ENCODE measurements around the gene RNU4-1.
"Not testable (repeated sequence)": the region's sequence is repeated elsewhere in the genome, so short reads cannot be mapped to it uniquely, and the experiment has no call there.

The RNU4-1 gene

GRCh38 chr12:120257041-120257821 lies 35.8 kb downstream of the RNU4-1 start:
- DNase-seq = no peak

- DNase-seq = no peak
Measured at GRCh38 chr12:120254809-120255208, 38.2 kb downstream of the RNU4-1 start.

- DNase-seq = peak; percentile 43
Measured at GRCh38 chr12:120253313-120253712, 39.7 kb downstream of the RNU4-1 start.

GRCh38 chr12:120252071-120252906 lies 40.7 kb downstream of the RNU4-1 start:
- peak; percentile 30 for DNase-seq

GRCh38 chr12:120251364-120252070 lies 41.5 kb downstream of the RNU4-1 start:
- not testable (repeated sequence) for DNase-seq

- no peak for DNase-seq
Measured at GRCh38 chr12:120249875-120250795, 42.9 kb downstream of the RNU4-1 start.

GRCh38 chr12:120249266-120249874 lies 43.7 kb downstream of the RNU4-1 start:
- DNase-seq = no peak

GRCh38 chr12:120247621-120248030 lies 45.4 kb downstream of the RNU4-1 start:
- DNase-seq = no peak

- no peak for DNase-seq
Measured at GRCh38 chr12:120247183-120247582, 45.9 kb downstream of the RNU4-1 start.

- DNase-seq = not testable (repeated sequence)
Measured at GRCh38 chr12:120246705-120247104, 46.3 kb downstream of the RNU4-1 start.
